Cardiac fibroblast (primary cell): ENCODE data around the gene STAT4.

Source experiments
- DNase-seq, 2 donors: peaks; one replicate each; pipeline versions ENCODE4 v3.0.0 to v3.0.0-alpha.2; 2010; ENCODE audit warnings: low read depth in 2 of 2
- H3K4me3 ChIP-seq, 2 donors: replicated peaks in 1 of 2; 1 replicate in 1 of 2; 2 replicates in 1 of 2; pipeline ENCODE4 v1.5.1; 2011; ENCODE audit warnings: low read depth in 2 of 2, low read length in 2 of 2, mild to moderate bottlenecking in 2 of 2, moderate library complexity in 1 of 2
- CTCF ChIP-seq: IDR thresholded peaks from one replicate; pipeline ENCODE4 v1.5.1; 2011; ENCODE audit warnings: low read depth, mild to moderate bottlenecking, low read length, inconsistent platforms

Gene STAT4

GRCh38 chr2:191032588-191033429 lies 118.0 kb downstream of the STAT4 start:
- no peak for TF ChIP-seq CTCF

GRCh38 chr2:191031256-191031655 lies 119.5 kb downstream of the STAT4 start:
- TF ChIP-seq CTCF: no peak
- H3K4me3 ChIP-seq: no peak overlapping the region

More at GRCh38 chr2:191032588-191033429, 118.0 kb downstream of the STAT4 start:
- no peak overlapping the region for H3K4me3 ChIP-seq
- DNase-seq: no peak

GRCh38 chr2:191030521-191031154 lies 120.2 kb downstream of the STAT4 start:
- peak; percentile 62 to 72 for DNase-seq
- H3K4me3 ChIP-seq: no peak overlapping the region
- peak; percentile 68 for TF ChIP-seq CTCF

More at GRCh38 chr2:191031256-191031655, 119.5 kb downstream of the STAT4 start:
- no peak for DNase-seq

GRCh38 chr2:191029280-191029950 lies 121.4 kb downstream of the STAT4 start:
- no peak for DNase-seq
- no peak overlapping the region for H3K4me3 ChIP-seq
- TF ChIP-seq CTCF: no peak

- TF ChIP-seq CTCF: no peak
These were observed 124.4 kb downstream of the STAT4 start for GRCh38 chr2:191026377-191026776.

GRCh38 chr2:191025135-191025534 lies 125.7 kb downstream of the STAT4 start:
- no peak for TF ChIP-seq CTCF
- no peak overlapping the region for H3K4me3 ChIP-seq
- no peak for DNase-seq

More at GRCh38 chr2:191026377-191026776, 124.4 kb downstream of the STAT4 start:
- DNase-seq: no peak
- H3K4me3 ChIP-seq: no peak overlapping the region
